HEK293T (cell line): ENCODE data around the gene MKNK1.

Experiments used
- CTBP1 ChIP-seq: fragments of 450-650 bp; IDR thresholded peaks from 2 replicates; pipeline ENCODE4 v1.6.1; 2016; ENCODE audit warnings: borderline replicate concordance
- HDGF ChIP-seq: fragments of 450-650 bp; IDR thresholded peaks from 2 replicates; pipeline ENCODE4 v1.6.1; 2017; ENCODE audit warnings: antibody characterized with exemption, borderline replicate concordance
- LEF1 ChIP-seq: fragments of 450-650 bp; IDR thresholded peaks from 2 replicates; pipeline ENCODE4 v1.6.1; 2017; ENCODE audit warnings: mild to moderate bottlenecking, borderline replicate concordance
- SUZ12 ChIP-seq: fragments of 450-650 bp; IDR thresholded peaks from 2 replicates; pipeline ENCODE4 v1.6.1; 2016; ENCODE audit warnings: mild to moderate bottlenecking
- ZNF384 ChIP-seq: fragments of 450-650 bp; IDR thresholded peaks from 2 replicates; pipeline ENCODE4 v1.6.1; 2016

DNA sequence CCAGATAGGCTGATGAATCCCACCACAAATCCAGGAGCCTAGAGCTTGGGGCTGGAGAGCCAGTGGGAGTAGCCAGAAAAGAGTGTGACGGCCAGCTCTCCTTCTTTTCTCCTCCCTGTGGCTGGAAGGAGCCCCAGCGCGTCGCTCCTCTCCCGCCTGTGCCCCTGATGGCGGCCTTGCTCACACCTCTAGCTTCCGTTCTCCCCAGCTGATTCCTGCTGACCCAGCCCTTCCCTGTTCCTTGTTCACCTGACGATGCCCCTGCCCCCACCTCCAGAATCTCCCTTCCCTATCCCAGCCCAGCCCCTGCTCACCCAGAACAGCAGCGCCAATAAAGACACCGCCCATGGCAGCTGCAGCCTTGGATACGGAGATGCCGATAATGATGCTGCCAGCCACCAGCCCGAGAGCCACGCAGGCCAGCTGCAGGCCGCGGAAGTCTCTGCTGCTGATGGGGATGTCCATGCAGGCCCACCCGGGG, 53.3 kb downstream of the MKNK1 start:
- TF ChIP-seq SUZ12 (no peak), ZNF384 (no peak), CTBP1 (no peak), HDGF (no peak), LEF1 (no peak)
